ENCODE data around the gene NUCB1.

DNA sequence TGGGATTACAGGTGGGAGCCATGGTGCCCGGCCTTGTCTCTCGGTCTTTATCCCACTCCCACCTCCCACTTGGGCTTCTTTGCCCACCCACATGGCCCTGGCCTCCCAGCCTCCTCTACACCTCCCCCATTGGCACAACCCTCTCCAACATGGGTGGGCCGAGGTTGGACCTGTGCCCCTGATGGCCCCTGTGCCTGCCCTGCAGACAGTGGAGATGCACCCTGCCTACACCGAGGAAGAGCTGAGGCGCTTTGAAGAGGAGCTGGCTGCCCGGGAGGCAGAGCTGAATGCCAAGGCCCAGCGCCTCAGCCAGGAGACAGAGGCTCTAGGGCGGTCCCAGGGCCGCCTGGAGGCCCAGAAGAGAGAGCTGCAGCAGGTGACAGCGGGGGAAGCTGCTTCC lies 20.8 kb downstream of the NUCB1 start:
- TF ChIP-seq CTCF (IDR thresholded peaks at IDR 0.05) (no peak), POLR2A (IDR thresholded peaks at IDR 0.05) (no peak)

Data from body of pancreas (tissue), 4 donors.